ENCODE data around the gene MAGEA9B.

- TF ChIP-seq, protein P1, sequence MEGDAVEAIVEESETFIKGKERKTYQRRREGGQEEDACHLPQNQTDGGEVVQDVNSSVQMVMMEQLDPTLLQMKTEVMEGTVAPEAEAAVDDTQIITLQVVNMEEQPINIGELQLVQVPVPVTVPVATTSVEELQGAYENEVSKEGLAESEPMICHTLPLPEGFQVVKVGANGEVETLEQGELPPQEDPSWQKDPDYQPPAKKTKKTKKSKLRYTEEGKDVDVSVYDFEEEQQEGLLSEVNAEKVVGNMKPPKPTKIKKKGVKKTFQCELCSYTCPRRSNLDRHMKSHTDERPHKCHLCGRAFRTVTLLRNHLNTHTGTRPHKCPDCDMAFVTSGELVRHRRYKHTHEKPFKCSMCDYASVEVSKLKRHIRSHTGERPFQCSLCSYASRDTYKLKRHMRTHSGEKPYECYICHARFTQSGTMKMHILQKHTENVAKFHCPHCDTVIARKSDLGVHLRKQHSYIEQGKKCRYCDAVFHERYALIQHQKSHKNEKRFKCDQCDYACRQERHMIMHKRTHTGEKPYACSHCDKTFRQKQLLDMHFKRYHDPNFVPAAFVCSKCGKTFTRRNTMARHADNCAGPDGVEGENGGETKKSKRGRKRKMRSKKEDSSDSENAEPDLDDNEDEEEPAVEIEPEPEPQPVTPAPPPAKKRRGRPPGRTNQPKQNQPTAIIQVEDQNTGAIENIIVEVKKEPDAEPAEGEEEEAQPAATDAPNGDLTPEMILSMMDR (conservative IDR thresholded peaks at IDR 0.05; ENCODE audit: low read depth, low read length): no peak
- TF ChIP-seq MXI1 (IDR thresholded peaks at IDR 0.05; ENCODE audit: borderline replicate concordance, low read depth, low read length): no peak
- TF ChIP-seq MAFK (IDR thresholded peaks at IDR 0.05; ENCODE audit: low read depth, low read length): no peak
- no peak for TF ChIP-seq POLR2A (IDR thresholded peaks at IDR 0.05; ENCODE audit: low read depth, low read length)
Observed at GRCh38 chrX:149540131-149540620, 47.1 kb downstream of the MAGEA9B start.
